HFF-Myc (cell line): ENCODE data around the gene HUS1B.
"Not testable (repeated sequence)": the region's sequence is repeated elsewhere in the genome, so short reads cannot be mapped to it uniquely, and the experiment has no call there.

Source experiments
- DNase-seq: peaks from one replicate; pipeline ENCODE4 v3.0.0-alpha.2; 2011; ENCODE audit warnings: low read depth; ENCODE audit errors: extremely low read depth
- H3K4me3 ChIP-seq: replicated peaks from 2 replicates; pipeline ENCODE4 v1.5.1; 2011; ENCODE audit warnings: low read depth, mild to moderate bottlenecking, control low read depth, low read length
- CTCF ChIP-seq: IDR thresholded peaks from 2 replicates; pipeline ENCODE4 v1.5.1; 2012; ENCODE audit warnings: mild to moderate bottlenecking, low read depth, low read length, control low read depth; ENCODE audit errors: missing control alignments

Gene HUS1B

GRCh38 chr6:701215-701614 lies 44.3 kb upstream of the HUS1B start:
- DNase-seq = no peak
- TF ChIP-seq CTCF = no peak

GRCh38 chr6:700490-700889 lies 43.6 kb upstream of the HUS1B start:
- no peak for DNase-seq
- TF ChIP-seq CTCF = no peak
- H3K4me3 ChIP-seq = no peak overlapping the region

More at GRCh38 chr6:701215-701614, 44.3 kb upstream of the HUS1B start:
- no peak overlapping the region for H3K4me3 ChIP-seq

- no peak overlapping the region for H3K4me3 ChIP-seq
- no peak for TF ChIP-seq CTCF
- DNase-seq = no peak
Measured at GRCh38 chr6:699319-699718, 42.4 kb upstream of the HUS1B start.

- not testable (repeated sequence) for DNase-seq, H3K4me3 ChIP-seq
Measured at GRCh38 chr6:694431-695126, 37.7 kb upstream of the HUS1B start.

- H3K4me3 ChIP-seq = peak overlapping the region; percentile 76
- no peak for TF ChIP-seq CTCF
Measured at GRCh38 chr6:693723-694009, 36.8 kb upstream of the HUS1B start.

GRCh38 chr6:692858-693722 lies 36.2 kb upstream of the HUS1B start, which contains the start of gene EXOC2:
TSS of gene EXOC2 (minus strand) at chr6:693139. CDS start at chr6:637818, 55,321 bp downstream.
- TF ChIP-seq CTCF = peak; percentile 4
- H3K4me3 ChIP-seq = peak within 1 kb of the TSS; percentile 76
- DNase-seq = no peak

More at GRCh38 chr6:693723-694009, 36.8 kb upstream of the HUS1B start:
- DNase-seq = no peak

GRCh38 chr6:692356-692851 lies 35.5 kb upstream of the HUS1B start:
- peak overlapping the region; percentile 76 for H3K4me3 ChIP-seq
- no peak for DNase-seq
- TF ChIP-seq CTCF = no peak
